GM10248 (cell line): Measurements from ENCODE around the gene EYA2.

ENCODE experiments used
- CTCF ChIA-PET: fragments of 300-600 bp; sonication (Branson Sonifier 250); formaldehyde crosslinking; extraction: SDS; loops from one replicate; lab custom pipeline; 2021; ENCODE audit warnings: antibody characterized with exemption; lab: Yijun Ruan, JAX
- POLR2A ChIA-PET: fragments of 350-650 bp; sonication (Branson Sonifier 250); formaldehyde crosslinking; extraction: SDS; loops from one replicate; lab custom pipeline; 2020; ENCODE audit warnings: antibody characterized with exemption; lab: Yijun Ruan, JAX
- DNase-seq: peaks from one replicate; pipeline ENCODE4 v3.0.0; 2012; ENCODE audit errors: extremely low spot score
- TF ChIP-seq, protein P1 (sequence below): IDR thresholded peaks from 2 replicates; pipeline ENCODE4 v1.5.1; 2012; ENCODE audit warnings: mild to moderate bottlenecking, low read depth; ENCODE audit errors: extremely low read depth, missing control alignments, control extremely low read depth

The EYA2 gene

GRCh38 chr20:47033665-47034064, 139.0 kb downstream of the EYA2 start:
- no peak for DNase-seq
- ChIA-PET CTCF (no interaction called here), POLR2A (no interaction called here)
- TF ChIP-seq, protein P1, sequence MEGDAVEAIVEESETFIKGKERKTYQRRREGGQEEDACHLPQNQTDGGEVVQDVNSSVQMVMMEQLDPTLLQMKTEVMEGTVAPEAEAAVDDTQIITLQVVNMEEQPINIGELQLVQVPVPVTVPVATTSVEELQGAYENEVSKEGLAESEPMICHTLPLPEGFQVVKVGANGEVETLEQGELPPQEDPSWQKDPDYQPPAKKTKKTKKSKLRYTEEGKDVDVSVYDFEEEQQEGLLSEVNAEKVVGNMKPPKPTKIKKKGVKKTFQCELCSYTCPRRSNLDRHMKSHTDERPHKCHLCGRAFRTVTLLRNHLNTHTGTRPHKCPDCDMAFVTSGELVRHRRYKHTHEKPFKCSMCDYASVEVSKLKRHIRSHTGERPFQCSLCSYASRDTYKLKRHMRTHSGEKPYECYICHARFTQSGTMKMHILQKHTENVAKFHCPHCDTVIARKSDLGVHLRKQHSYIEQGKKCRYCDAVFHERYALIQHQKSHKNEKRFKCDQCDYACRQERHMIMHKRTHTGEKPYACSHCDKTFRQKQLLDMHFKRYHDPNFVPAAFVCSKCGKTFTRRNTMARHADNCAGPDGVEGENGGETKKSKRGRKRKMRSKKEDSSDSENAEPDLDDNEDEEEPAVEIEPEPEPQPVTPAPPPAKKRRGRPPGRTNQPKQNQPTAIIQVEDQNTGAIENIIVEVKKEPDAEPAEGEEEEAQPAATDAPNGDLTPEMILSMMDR = no peak

- no peak for DNase-seq
- TF ChIP-seq, protein P1 = no peak
- POLR2A ChIA-PET = no interaction called here
- CTCF ChIA-PET = no interaction called here
Observed at GRCh38 chr20:47035026-47035590, 140.5 kb downstream of the EYA2 start.

DNA sequence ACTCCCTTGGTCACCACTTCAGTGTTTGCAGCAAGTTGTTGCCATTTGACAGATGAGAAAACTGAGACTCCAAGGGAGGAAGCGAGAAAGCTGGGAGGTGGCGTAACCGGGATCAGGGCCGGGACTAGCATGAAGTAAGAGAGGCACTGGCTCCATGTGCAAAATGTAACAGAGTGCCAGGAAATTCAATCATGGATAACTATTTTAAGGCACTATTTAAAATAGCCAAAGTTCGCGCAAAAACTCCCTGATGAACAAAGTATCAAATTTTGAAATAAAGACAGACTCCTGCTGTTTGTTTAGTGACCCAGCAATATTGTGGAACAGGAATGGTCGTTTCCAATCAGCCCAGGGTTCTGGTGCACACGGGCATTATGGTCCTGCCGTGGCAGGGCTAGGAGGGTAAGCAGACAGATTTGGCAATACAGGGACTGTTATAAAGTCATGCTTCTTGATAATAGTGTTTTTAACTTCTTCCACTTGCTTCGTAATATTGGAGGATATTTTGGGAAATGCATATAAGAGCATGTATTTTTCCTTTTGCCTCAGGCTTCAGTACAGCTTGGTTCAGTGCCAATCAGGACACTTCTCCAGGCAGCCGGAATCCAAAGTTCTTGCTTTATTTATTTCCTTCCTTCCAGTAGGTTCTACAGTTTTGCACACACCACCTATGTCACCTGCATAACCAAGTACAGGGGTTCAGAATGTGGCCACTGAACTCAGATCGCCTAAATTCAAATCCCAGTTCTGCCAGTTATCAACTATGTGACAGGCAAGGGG, 141.6 kb downstream of the EYA2 start:
- POLR2A ChIA-PET = no interaction called here

GRCh38 chr20:47038566-47039560, 144.2 kb downstream of the EYA2 start:
- no peak for DNase-seq
- TF ChIP-seq, protein P1 = no peak
- ChIA-PET POLR2A (no interaction called here), CTCF (no interaction called here)

More for the DNA sequence above, 141.6 kb downstream of the EYA2 start:
- TF ChIP-seq, protein P1 = no peak
- no peak for DNase-seq
- CTCF ChIA-PET = no interaction called here

DNA sequence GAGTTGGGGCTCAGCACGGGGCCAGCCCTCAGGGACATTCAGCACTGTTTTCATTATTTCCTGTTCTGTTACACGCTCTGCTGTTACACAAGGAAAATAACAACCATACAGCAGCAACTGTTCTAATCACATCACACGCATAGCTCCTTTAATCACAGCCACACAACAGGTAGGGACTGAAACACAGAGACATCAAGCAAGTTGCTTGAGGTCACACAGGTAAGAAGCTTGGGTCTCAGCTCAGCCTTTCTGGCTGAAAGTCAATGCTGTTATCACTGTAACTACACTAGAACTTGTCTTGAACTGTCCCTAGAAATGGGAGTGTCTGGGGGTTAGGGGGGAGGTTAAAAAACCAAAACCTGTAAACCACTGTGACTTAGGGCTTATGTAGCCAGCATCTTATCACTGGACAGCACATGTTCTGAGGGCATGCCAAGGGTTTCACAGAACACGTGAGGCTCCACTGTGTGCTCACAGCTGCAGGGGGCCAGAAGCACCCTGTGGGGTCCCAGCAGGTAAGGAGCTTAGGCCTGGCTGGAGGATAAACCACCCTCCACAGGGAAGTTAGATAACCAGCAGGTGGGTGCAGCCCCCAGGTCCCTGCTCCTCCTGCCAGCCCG, 146.0 kb downstream of the EYA2 start:
- ChIA-PET CTCF (no interaction called here), POLR2A (no interaction called here)

More for the DNA sequence above, 146.0 kb downstream of the EYA2 start:
- TF ChIP-seq, protein P1 = no peak
- DNase-seq = no peak
